Vagina (tissue), 2 donors: ENCODE data around the gene MT4. TPM values are rescaled to one million over a fixed set of nuclear protein-coding genes. Genes with fewer than 3 reads are reported as not detected.

ENCODE experiments used
- DNase-seq, 2 donors: peaks; one replicate each; pipeline ENCODE4 v3.0.0-alpha.2; 2017; ENCODE audit errors: extremely low spot score in 2 of 2
- H3K27ac ChIP-seq: fragments of 200-600 bp; sonication (generic); one replicate; pipeline ENCODE4 v1.5.1; 2019
- H3K27me3 ChIP-seq: fragments of 200-600 bp; sonication (generic); one replicate; pipeline ENCODE4 v1.5.1; 2019
- H3K36me3 ChIP-seq, 2 donors: fragments of 200-600 bp; sonication (generic); one replicate each; pipeline ENCODE4 v1.5.1; 2017 to 2019
- H3K4me1 ChIP-seq: fragments of 200-600 bp; sonication (generic); one replicate; pipeline ENCODE4 v1.5.1; 2019
- H3K4me3 ChIP-seq, 2 donors: fragments of 200-600 bp; sonication (generic); 1 replicate in 1 of 2; 2 replicates in 1 of 2; pipeline ENCODE4 v1.5.1; 2016 to 2019
- H3K9me3 ChIP-seq: fragments of 200-600 bp; sonication (generic); one replicate; pipeline ENCODE4 v1.5.1; 2019
- CTCF ChIP-seq, 3 experiments: fragments of 450-650 bp in 2 of 3; fragments of 200-600 bp in 1 of 3; sonication (generic) in 1 of 3; IDR thresholded peaks; one replicate each; pipeline ENCODE4 v1.5.1; 2017 to 2019; ENCODE audit warnings: antibody characterized with exemption in 3 of 3, mild to moderate bottlenecking in 2 of 3, moderate library complexity in 2 of 3
- POLR2A ChIP-seq, 2 donors: fragments of 450-650 bp; IDR thresholded peaks; one replicate each; pipeline ENCODE4 v1.6.1; 2017; ENCODE audit warnings: antibody characterized with exemption in 2 of 2, mild to moderate bottlenecking in 2 of 2, moderate library complexity in 2 of 2
- POLR2AphosphoS5 ChIP-seq, 2 donors: sonication (generic); formaldehyde crosslinking; IDR thresholded peaks; one replicate each; pipeline ENCODE4 v1.9.0; 2017; ENCODE audit warnings: antibody characterized with exemption in 2 of 2, mild to moderate bottlenecking in 2 of 2, low read depth in 1 of 2; ENCODE audit not compliant: insufficient read depth in 1 of 2
- intact Hi-C: fragments of 100-400 bp; cut with DNase I; formaldehyde crosslinking; loops from one replicate; pipeline ENCODE4 v1.15.1; 2023
- total RNA-seq: library from RNA; depleted of rRNA; stranded (reverse); fragments of >200 nt; gene quantifications from one replicate; pipeline ENCODE4 v1.2.3, GENCODE V29; 2016

MT4 gene
- total RNA-seq, 1 donor from 2014 or later = 25.8 TPM

GRCh38 chr16:56558024-56558747 is 6.7 kb upstream of the MT4 start:
- DNase-seq = no peak
- no peak overlapping the region for H3K27ac ChIP-seq
- H3K36me3 ChIP-seq = no peaks in the 10 kb centered on the region
- no peaks in the 10 kb centered on the region for H3K9me3 ChIP-seq
- no peaks in the 10 kb centered on the region for H3K27me3 ChIP-seq
- no peak for TF ChIP-seq CTCF (IDR thresholded peaks at IDR 0.05)
- TF ChIP-seq POLR2AphosphoS5 (IDR thresholded peaks at IDR 0.05; ENCODE audit: insufficient read depth in 1 of 2, low read depth in 1 of 2) = no peak
- no peak for TF ChIP-seq POLR2A (IDR thresholded peaks at IDR 0.05)
- intact Hi-C loops = no loop called here
- H3K4me1 ChIP-seq = peaks cover 9% of the 10 kb centered on the region
- H3K4me3 ChIP-seq = no peak overlapping the region

- intact Hi-C loops = no loop called here
- no peaks in the 10 kb centered on the region for H3K9me3 ChIP-seq
- no peak overlapping the region for H3K4me3 ChIP-seq
- no peaks in the 10 kb centered on the region for H3K27me3 ChIP-seq
- no peak for DNase-seq
- peaks cover 9% of the 10 kb centered on the region for H3K4me1 ChIP-seq
- TF ChIP-seq CTCF (IDR thresholded peaks at IDR 0.05) (no peak), POLR2A (IDR thresholded peaks at IDR 0.05) (no peak), POLR2AphosphoS5 (IDR thresholded peaks at IDR 0.05; ENCODE audit: insufficient read depth in 1 of 2, low read depth in 1 of 2) (no peak)
- H3K36me3 ChIP-seq = no peaks in the 10 kb centered on the region
- H3K27ac ChIP-seq = no peak overlapping the region
Measured at GRCh38 chr16:56559109-56559508, 5.8 kb upstream of the MT4 start.

- intact Hi-C loops = no loop called here
- peaks cover 9% of the 10 kb centered on the region for H3K4me1 ChIP-seq
- H3K36me3 ChIP-seq = no peaks in the 10 kb centered on the region
- DNase-seq = no peak
- no peaks in the 10 kb centered on the region for H3K9me3 ChIP-seq
- no peak overlapping the region for H3K4me3 ChIP-seq
- TF ChIP-seq POLR2A (IDR thresholded peaks at IDR 0.05) (no peak), POLR2AphosphoS5 (IDR thresholded peaks at IDR 0.05; ENCODE audit: insufficient read depth in 1 of 2, low read depth in 1 of 2) (no peak), CTCF (IDR thresholded peaks at IDR 0.05) (no peak)
- no peak overlapping the region for H3K27ac ChIP-seq
- H3K27me3 ChIP-seq = no peaks in the 10 kb centered on the region
Measured at GRCh38 chr16:56560447-56560846, 4.4 kb upstream of the MT4 start.

- Histone ChIP-seq H3K36me3 (no peaks in the 10 kb centered on the region), H3K9me3 (no peaks in the 10 kb centered on the region), H3K27me3 (no peaks in the 10 kb centered on the region), H3K4me3 (no peak overlapping the region), H3K4me1 (peaks cover 9% of the 10 kb centered on the region), H3K27ac (no peak overlapping the region)
- intact Hi-C loops = no loop called here
- no peak for DNase-seq
- TF ChIP-seq POLR2AphosphoS5 (IDR thresholded peaks at IDR 0.05; ENCODE audit: insufficient read depth in 1 of 2, low read depth in 1 of 2) (no peak), POLR2A (IDR thresholded peaks at IDR 0.05) (no peak), CTCF (IDR thresholded peaks at IDR 0.05) (no peak)
Measured at GRCh38 chr16:56561126-56561525, 3.7 kb upstream of the MT4 start.

- no peaks in the 10 kb centered on the region for H3K27me3 ChIP-seq
- no peaks in the 10 kb centered on the region for H3K9me3 ChIP-seq
- no peak for DNase-seq
- H3K4me1 ChIP-seq = no peaks in the 10 kb centered on the region
- TF ChIP-seq CTCF (IDR thresholded peaks at IDR 0.05) (no peak), POLR2A (IDR thresholded peaks at IDR 0.05) (no peak), POLR2AphosphoS5 (IDR thresholded peaks at IDR 0.05; ENCODE audit: insufficient read depth in 1 of 2, low read depth in 1 of 2) (no peak)
- intact Hi-C loops = no loop called here
- H3K36me3 ChIP-seq = no peaks in the 10 kb centered on the region
- H3K4me3 ChIP-seq = no peak overlapping the region
- H3K27ac ChIP-seq = no peak overlapping the region
Measured at GRCh38 chr16:56569971-56570370, 5.1 kb downstream of the MT4 start.
